HepG2 (cell line): ENCODE results near the gene ZFAND4. TPM values are rescaled to one million over a fixed set of nuclear protein-coding genes. Genes with fewer than 3 reads are reported as not detected.
A peak's percentile ranks its signal among the peaks of the same experiment; 100 is the strongest.

Experiments
- ATAC-seq: fragments of 200-7000 bp; cut with Tn5 transposase; 3 replicates; pipeline ENCODE4 v1.9.1; 2020; ENCODE audit warnings: mild to moderate bottlenecking, moderate library complexity
- BruUV-seq: library from RNA; stranded (reverse); fragments of 400-500 nt; replicated peaks from 2 replicates; lab custom pipeline; 2021; lab: Mats Ljungman, UMichigan
- CTCF ChIA-PET: fragments of 300-600 bp; formaldehyde crosslinking; extraction: SDS; loops from one replicate; lab custom pipeline; 2021; ENCODE audit warnings: low total read pairs, inconsistent platforms, low intra/inter-chr PET ratio; lab: Yijun Ruan, JAX
- POLR2A ChIA-PET: fragments of 350-600 bp; sonication (Branson Sonifier 250); formaldehyde crosslinking; loops from one replicate; lab custom pipeline; 2020; ENCODE audit warnings: antibody characterized with exemption, inconsistent platforms; lab: Yijun Ruan, JAX
- DNase-seq: peaks from one replicate; pipeline ENCODE4 v3.0.0-alpha.2; 2015; ENCODE audit warnings: low spot score
- FAIRE-seq: peaks from 3 replicates; lab custom pipeline; 2011; peaks lifted over from hg19 to GRCh38; lab: Jason Lieb, UNC
- H2AFZ ChIP-seq: one replicate; pipeline ENCODE4 v1.6.1; 2011; ENCODE audit warnings: low read length, inconsistent platforms
- H3K27ac ChIP-seq: fragments of 300-600 bp; 3 replicates; pipeline ENCODE4 v1.8.0; 2011; ENCODE audit warnings: mixed run types, mild to moderate bottlenecking, mixed read lengths, low read length, inconsistent platforms; ENCODE audit not compliant: insufficient read depth; ENCODE audit errors: extremely low read length
- H3K27me3 ChIP-seq, 2 experiments: fragments of 200-600 bp in 1 of 2; 2 replicates in 1 of 2; 3 replicates in 1 of 2; pipeline versions ENCODE4 v1.6.0 to v1.8.0; 2011; ENCODE audit warnings: low read length in 2 of 2, mild to moderate bottlenecking in 2 of 2, moderate library complexity in 2 of 2, inconsistent platforms in 1 of 2; ENCODE audit not compliant: insufficient read depth in 2 of 2, control insufficient read depth in 1 of 2
- H3K36me3 ChIP-seq, 2 experiments: fragments of 200-600 bp in 1 of 2; replicated peaks in 1 of 2; 2 replicates in 1 of 2; 3 replicates in 1 of 2; pipeline versions ENCODE4 v1.5.1 to v1.8.0; 2011; ENCODE audit warnings: low read length in 2 of 2, inconsistent platforms in 1 of 2; ENCODE audit not compliant: insufficient read depth in 2 of 2, control insufficient read depth in 1 of 2
- H3K4me1 ChIP-seq: 2 replicates; pipeline ENCODE4 v1.5.1; 2012; ENCODE audit warnings: low read length, inconsistent platforms; ENCODE audit not compliant: insufficient read depth
- H3K4me2 ChIP-seq: 2 replicates; pipeline ENCODE4 v1.6.0; 2011; ENCODE audit warnings: low read depth, low read length, inconsistent platforms
- H3K4me3 ChIP-seq, 3 experiments: fragments of 200-600 bp in 1 of 3; sonication (generic), shearing (Covaris generic) in 1 of 3; replicated peaks in 1 of 3; 2 replicates each; pipeline ENCODE4 v1.5.1; 2011 to 2016; ENCODE audit warnings: low read length in 3 of 3, inconsistent platforms in 2 of 3, low read depth in 2 of 3, mild to moderate bottlenecking in 2 of 3, control low read depth in 1 of 3, mixed read lengths in 1 of 3; ENCODE audit not compliant: insufficient read depth in 1 of 3
- H3K79me2 ChIP-seq: one replicate; pipeline ENCODE4 v1.6.1; 2011; ENCODE audit warnings: low read length, inconsistent platforms; ENCODE audit not compliant: insufficient read depth
- H3K9ac ChIP-seq: 2 replicates; pipeline ENCODE4 v1.6.0; 2011; ENCODE audit warnings: mild to moderate bottlenecking, low read depth, low read length, inconsistent platforms; ENCODE audit not compliant: insufficient read depth
- H3K9me3 ChIP-seq: 2 replicates; pipeline ENCODE4 v1.5.1; 2012; ENCODE audit warnings: mild to moderate bottlenecking, low read length
- H4K20me1 ChIP-seq: 2 replicates; pipeline ENCODE4 v1.6.0; 2011; ENCODE audit warnings: inconsistent platforms, mild to moderate bottlenecking, low read length, moderate library complexity; ENCODE audit not compliant: insufficient read depth
- CEBPB ChIP-seq: IDR thresholded peaks from 2 replicates; pipeline ENCODE4 v1.6.1; 2011; ENCODE audit warnings: low read depth, low read length, improper control_type of control experiment, borderline replicate concordance
- FUBP1 ChIP-seq: sonication (generic); formaldehyde crosslinking; IDR thresholded peaks from 2 replicates; pipeline ENCODE4 v1.5.1; 2020; ENCODE audit warnings: missing genetic modification reagents, mild to moderate bottlenecking, borderline replicate concordance
- KDM5B ChIP-seq: sonication (generic); formaldehyde crosslinking; IDR thresholded peaks from 2 replicates; pipeline ENCODE4 v1.4.0; 2020; ENCODE audit warnings: missing genetic modification reagents, mild to moderate bottlenecking, borderline replicate concordance
- NFIB ChIP-seq: sonication (generic); formaldehyde crosslinking; IDR thresholded peaks from 2 replicates; pipeline ENCODE4 v1.9.0; 2021; ENCODE audit warnings: missing genetic modification reagents, mild to moderate bottlenecking, borderline replicate concordance
- PCBP2 ChIP-seq: fragments of 200-400 bp; formaldehyde crosslinking; optimal IDR thresholded peaks from 2 replicates; pipeline ENCODE3; 2018; ENCODE audit warnings: low read length, low read depth; ENCODE audit not compliant: poor library complexity, severe bottlenecking
- RXRB ChIP-seq: IDR thresholded peaks from 2 replicates; pipeline ENCODE4 v1.6.1; 2016; ENCODE audit warnings: borderline replicate concordance, missing genetic modification reagents, missing compliant biosample characterization
- ZBTB44 ChIP-seq: sonication (generic); formaldehyde crosslinking; IDR thresholded peaks from 2 replicates; pipeline ENCODE4 v1.4.0; 2020; ENCODE audit warnings: missing genetic modification reagents
- ZEB1 ChIP-seq: IDR thresholded peaks from 2 replicates; pipeline ENCODE4 v1.6.1; 2012; ENCODE audit warnings: mild to moderate bottlenecking, low read depth, inconsistent platforms; ENCODE audit not compliant: insufficient replicate concordance
- ZNF367 ChIP-seq: sonication (generic); formaldehyde crosslinking; IDR thresholded peaks from 2 replicates; pipeline ENCODE4 v1.4.0; 2020; ENCODE audit warnings: missing genetic modification reagents, borderline replicate concordance
- ZNF776 ChIP-seq: sonication (generic); formaldehyde crosslinking; IDR thresholded peaks from 2 replicates; pipeline ENCODE4 v1.4.0; 2020; ENCODE audit warnings: mild to moderate bottlenecking, missing genetic modification reagents
- ZNF83 ChIP-seq: sonication (generic); formaldehyde crosslinking; IDR thresholded peaks from 2 replicates; pipeline ENCODE4 v1.4.0; 2020; ENCODE audit warnings: missing genetic modification reagents, mild to moderate bottlenecking, borderline replicate concordance
- WGBS: methylation state at CpG from one replicate; pipeline ENCODE4 v1.1.6; 2017; ENCODE audit warnings: low lambda C conversion rate; 5-methylcytosine and 5-hydroxymethylcytosine counted together
- in situ Hi-C: cut with HindIII; loops from 2 replicates; pipeline ENCODE4 v1.10.0; 2017; ENCODE audit warnings: low pct_unique_long_range_greater_than_20kb; ENCODE audit not compliant: extremely low pct_ligation_motif_present
- intact Hi-C: fragments of 100-400 bp; cut with micrococcal nuclease; formaldehyde crosslinking; loops from one replicate; pipeline ENCODE4 v1.10.0; 2022; ENCODE audit not compliant: unreplicated experiment
- polyA plus RNA-seq, 8 experiments: library from polyadenylated mRNA; depleted of rRNA in 3 of 8; stranded (reverse) in 7 of 8; unstranded in 1 of 8; fragments of >200 nt; fragmentation: Illumina TruSeq in 4 of 8; extraction: Trizol in 4 of 8; gene quantifications; 2 replicates each; pipeline versions ENCODE4 v1.2.1 to v1.2.3, GENCODE V29; 2011 to 2016; ENCODE audit warnings: low read depth in 4 of 8, missing spikeins in 1 of 8, mixed read lengths in 1 of 8; ENCODE audit not compliant: insufficient read depth in 1 of 8
- total RNA-seq, 5 experiments: library from RNA; depleted of rRNA; stranded (reverse); fragments of >200 nt; fragmentation: Illumina TruSeq; extraction: Trizol; gene quantifications; 2 replicates each; pipeline ENCODE4 v1.2.3, GENCODE V29; 2016; ENCODE audit warnings: low read depth in 1 of 5
- TF ChIP-seq, protein P1 (sequence below): sonication (generic); formaldehyde crosslinking; IDR thresholded peaks from 2 replicates; pipeline ENCODE4 v1.5.0; 2020; ENCODE audit warnings: mild to moderate bottlenecking, missing genetic modification reagents, borderline replicate concordance

ZFAND4 gene
- total and polyA plus RNA-seq, 2 of the 13 experiments (the other 11 are each of a cell fraction or from before 2014, with no cell fraction given), result 2.9 to 9.2 TPM

DNA sequence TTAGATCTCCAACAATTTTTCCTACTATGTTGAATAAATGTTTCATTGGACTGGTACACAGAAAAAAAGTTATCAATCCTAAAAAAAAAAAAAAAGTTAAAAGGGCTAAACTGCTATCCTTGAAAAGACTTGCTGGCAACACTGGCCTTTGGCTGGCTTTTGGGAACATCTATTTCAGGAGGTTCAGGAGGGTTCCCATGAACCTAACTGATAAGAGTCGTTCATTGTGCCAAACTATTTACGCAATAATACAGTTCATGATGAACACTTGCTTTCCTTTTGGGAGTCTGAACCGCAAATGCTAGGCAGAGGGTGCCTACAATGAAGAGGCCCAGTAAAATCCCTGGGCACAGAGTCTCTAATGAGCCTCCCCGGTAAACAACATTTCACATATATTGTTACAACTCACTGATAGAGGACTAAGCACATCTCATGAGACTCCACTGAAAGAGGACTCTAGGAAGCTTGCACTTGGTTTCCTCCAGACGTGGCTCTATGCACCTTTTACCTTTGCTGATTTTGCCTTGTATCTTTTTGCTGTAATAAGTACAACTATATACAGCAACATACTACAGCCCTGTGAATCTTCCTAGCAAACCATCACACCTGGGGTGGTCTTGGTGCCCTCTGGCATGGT, 45.0 kb downstream of the ZFAND4 start:
- H3K9me3 ChIP-seq, result no peaks in the 10 kb centered on the region
- H3K27me3 ChIP-seq, result no peaks in the 10 kb centered on the region
- ChIA-PET CTCF (no interaction called here), POLR2A (no interaction called here)
- 88% methylated on average over 4 of the region's 5 CpGs for WGBS
- H3K36me3 ChIP-seq, result no peaks in the 10 kb centered on the region; a peak in 2 of 5 replicates
- H3K4me3 ChIP-seq, result no peak overlapping the region
- H3K27ac ChIP-seq, result no peak overlapping the region
- TF ChIP-seq ZNF83 (CRISPR knock-in tag), result no peak
- TF ChIP-seq ZNF776 (CRISPR knock-in tag), result no peak
- TF ChIP-seq CEBPB, result peak; percentile 53; the same call in 1 of the 2 replicates
- FAIRE-seq, result no peak
- in situ Hi-C loops, result no loop called here
- no peak for ATAC-seq
- H4K20me1 ChIP-seq, result no peaks in the 10 kb centered on the region
- H3K4me2 ChIP-seq, result no peak overlapping the region
- H3K4me1 ChIP-seq, result no peaks in the 10 kb centered on the region; the same call in 1 of the 2 replicates
- BruUV-seq, result no TSS peak
- H2AFZ ChIP-seq, result no peak overlapping the region
- intact Hi-C loops, result no loop called here
- H3K9ac ChIP-seq, result no peak overlapping the region
- DNase-seq, result no peak
- no peaks in the 10 kb centered on the region for H3K79me2 ChIP-seq

DNA sequence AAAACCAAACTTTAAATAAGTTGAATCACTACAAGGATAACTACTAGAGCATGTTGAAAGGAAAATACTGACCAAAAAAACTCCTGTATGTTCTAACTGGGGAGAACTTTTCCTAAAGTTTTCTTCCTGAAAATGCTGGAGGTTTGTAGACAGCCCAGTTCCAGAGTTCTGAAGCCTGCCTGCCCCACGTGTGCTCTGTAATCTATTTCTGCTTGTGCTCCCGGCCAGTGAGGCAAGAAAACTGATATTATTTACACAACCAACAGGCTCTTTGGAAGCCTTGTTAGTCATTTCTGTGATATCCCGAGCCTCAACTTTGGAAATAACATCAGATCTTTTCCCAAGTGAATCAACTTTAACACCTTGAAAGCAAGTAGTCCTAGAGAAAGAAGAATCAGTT, 46.7 kb downstream of the ZFAND4 start:
- ChIA-PET CTCF (no interaction called here), POLR2A (no interaction called here)
- no peaks in the 10 kb centered on the region for H4K20me1 ChIP-seq
- no peak overlapping the region for H3K27ac ChIP-seq
- no peaks in the 10 kb centered on the region; the same call in 1 of the 2 replicates for H3K4me1 ChIP-seq
- BruUV-seq, result no TSS peak
- intact Hi-C loops (no loop called here), in situ Hi-C loops (no loop called here)
- ATAC-seq (no peak), FAIRE-seq (no peak), DNase-seq (no peak)
- H3K27me3 ChIP-seq, result no peaks in the 10 kb centered on the region
- no peak overlapping the region for H3K4me3 ChIP-seq
- no peak overlapping the region for H2AFZ ChIP-seq
- no peak overlapping the region for H3K4me2 ChIP-seq
- H3K9ac ChIP-seq, result no peak overlapping the region
- 66% methylated on average over 3 of the region's 3 CpGs for WGBS
- no peaks in the 10 kb centered on the region for H3K79me2 ChIP-seq
- no peaks in the 10 kb centered on the region for H3K9me3 ChIP-seq
- H3K36me3 ChIP-seq, result no peaks in the 10 kb centered on the region; a peak in 2 of 5 replicates
- no peak for TF ChIP-seq ZNF367 (CRISPR knock-in tag)
- TF ChIP-seq PCBP2, result no peak
- TF ChIP-seq KDM5B, result no peak
- TF ChIP-seq, protein P1, sequence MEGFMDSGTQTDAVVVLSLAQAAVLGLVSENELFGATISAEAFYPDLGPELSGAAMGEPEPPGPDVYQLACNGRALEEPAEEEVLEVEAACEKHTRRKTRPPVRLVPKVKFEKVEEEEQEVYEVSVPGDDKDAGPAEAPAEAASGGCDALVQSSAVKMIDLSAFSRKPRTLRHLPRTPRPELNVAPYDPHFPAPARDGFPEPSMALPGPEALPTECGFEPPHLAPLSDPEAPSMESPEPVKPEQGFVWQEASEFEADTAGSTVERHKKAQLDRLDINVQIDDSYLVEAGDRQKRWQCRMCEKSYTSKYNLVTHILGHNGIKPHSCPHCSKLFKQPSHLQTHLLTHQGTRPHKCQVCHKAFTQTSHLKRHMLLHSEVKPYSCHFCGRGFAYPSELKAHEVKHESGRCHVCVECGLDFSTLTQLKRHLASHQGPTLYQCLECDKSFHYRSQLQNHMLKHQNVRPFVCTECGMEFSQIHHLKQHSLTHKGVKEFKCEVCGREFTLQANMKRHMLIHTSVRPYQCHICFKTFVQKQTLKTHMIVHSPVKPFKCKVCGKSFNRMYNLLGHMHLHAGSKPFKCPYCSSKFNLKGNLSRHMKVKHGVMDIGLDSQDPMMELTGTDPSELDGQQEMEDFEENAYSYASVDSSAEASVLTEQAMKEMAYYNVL (CRISPR knock-in tag), result no peak
- no peak for TF ChIP-seq FUBP1
- no peak for TF ChIP-seq RXRB (CRISPR knock-in tag)
- no peak for TF ChIP-seq ZEB1
- no peak for TF ChIP-seq NFIB (CRISPR knock-in tag)
- no peak for TF ChIP-seq ZBTB44 (CRISPR knock-in tag)
